Amniotic stem cell (primary cell): Measurements from ENCODE around the gene SCD5.

Source experiments
- DNase-seq: peaks from one replicate; lab custom pipeline; 2025; lab: John Stamatoyannopoulos, UW

Gene SCD5

GRCh38 chr4:82726596-82726995, 72.0 kb downstream of the SCD5 start:
- DNase-seq, result no peak

- DNase-seq, result no peak
Measured at GRCh38 chr4:82721819-82722423, 76.7 kb downstream of the SCD5 start.

GRCh38 chr4:82718162-82718940, 80.2 kb downstream of the SCD5 start:
- no peak for DNase-seq

GRCh38 chr4:82715731-82716617, 82.6 kb downstream of the SCD5 start:
- DNase-seq, result no peak

DNA sequence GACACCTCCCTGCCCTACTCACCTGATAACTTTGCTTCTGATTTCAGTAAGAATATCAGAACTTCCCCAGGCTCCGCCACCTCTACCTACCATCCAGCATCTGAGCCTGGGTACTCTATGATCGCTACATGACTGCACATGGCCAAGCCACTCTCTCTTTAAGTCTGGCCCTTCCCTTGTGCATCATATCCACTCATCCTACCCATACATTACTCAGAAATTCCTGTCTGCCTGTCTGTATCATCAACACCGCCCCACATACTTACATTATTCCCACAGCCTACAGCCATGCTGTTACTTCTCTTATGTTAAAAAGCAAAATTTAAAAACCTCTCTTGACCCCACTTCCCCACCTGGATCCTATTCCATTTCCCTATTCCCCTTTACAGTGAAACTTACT, 84.7 kb downstream of the SCD5 start:
- DNase-seq, result no peak

DNA sequence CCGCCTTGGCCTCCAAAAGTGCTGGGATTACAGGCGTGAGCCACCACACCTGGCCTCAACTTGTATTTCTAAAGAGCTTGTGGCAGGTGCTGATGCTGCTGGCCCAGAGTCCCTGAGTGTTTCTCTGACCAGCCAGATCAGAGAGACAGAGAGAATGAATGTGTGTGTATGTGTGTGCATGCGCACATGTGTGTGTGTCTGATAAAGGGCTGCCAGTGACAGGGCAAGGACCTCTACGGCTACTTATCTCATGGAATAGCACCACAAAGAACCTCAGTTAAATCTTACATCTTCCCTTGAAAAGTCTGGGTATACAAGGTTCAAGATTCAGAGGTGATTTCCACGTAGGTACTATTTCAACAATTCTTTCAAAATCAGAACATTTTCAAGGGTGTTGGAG, 86.0 kb downstream of the SCD5 start:
- DNase-seq, result no peak

GRCh38 chr4:82711158-82711785, 87.3 kb downstream of the SCD5 start:
- DNase-seq, result no peak

GRCh38 chr4:82710197-82710929, 88.2 kb downstream of the SCD5 start:
- DNase-seq, result no peak

GRCh38 chr4:82708982-82709381, 89.6 kb downstream of the SCD5 start:
- no peak for DNase-seq

- no peak for DNase-seq
Measured at GRCh38 chr4:82706349-82707000, 92.1 kb downstream of the SCD5 start.

- DNase-seq, result no peak
Measured at GRCh38 chr4:82705928-82706300, 92.7 kb downstream of the SCD5 start.

GRCh38 chr4:82705169-82705927, 93.2 kb downstream of the SCD5 start:
- no peak for DNase-seq

- no peak for DNase-seq
Measured at GRCh38 chr4:82704156-82704555, 94.4 kb downstream of the SCD5 start.

- DNase-seq, result no peak
Measured at GRCh38 chr4:82698412-82698811, 100.2 kb downstream of the SCD5 start.

GRCh38 chr4:82697561-82697960, 101.0 kb downstream of the SCD5 start:
- no peak for DNase-seq

DNA sequence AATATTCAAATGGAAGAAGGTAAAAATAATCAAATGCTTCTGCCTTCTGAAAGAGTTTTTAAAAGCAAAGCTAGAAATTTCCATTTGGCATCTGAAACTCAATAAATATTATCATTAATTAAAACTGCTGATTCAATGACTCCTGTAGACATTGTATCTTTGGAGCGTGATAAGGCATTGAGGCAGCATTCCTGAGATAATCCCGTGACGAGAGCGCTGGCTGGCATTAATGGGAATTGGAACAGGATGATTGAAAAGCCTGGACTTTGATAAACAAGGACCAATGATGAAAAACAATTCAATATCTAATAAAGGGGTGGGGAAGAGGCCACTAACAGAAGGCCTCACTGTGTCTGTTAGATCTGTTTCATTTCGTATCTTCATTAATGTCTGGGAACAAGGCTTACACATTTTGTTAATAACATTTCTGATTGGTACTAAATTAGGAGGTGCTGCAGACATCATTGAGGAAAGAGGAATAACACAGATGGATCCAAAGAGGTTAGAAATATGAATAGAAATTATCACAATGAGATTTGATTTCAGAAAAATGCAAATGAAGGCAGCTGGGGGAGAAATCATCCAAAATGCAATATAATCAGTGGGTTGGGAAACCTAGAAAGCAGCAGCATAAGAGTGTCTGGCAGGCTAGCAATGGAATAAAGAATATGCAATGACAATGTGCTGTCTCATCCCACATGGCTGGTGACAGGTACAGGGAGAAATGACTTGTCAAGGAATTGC, 102.3 kb downstream of the SCD5 start:
- DNase-seq, result no peak

DNA sequence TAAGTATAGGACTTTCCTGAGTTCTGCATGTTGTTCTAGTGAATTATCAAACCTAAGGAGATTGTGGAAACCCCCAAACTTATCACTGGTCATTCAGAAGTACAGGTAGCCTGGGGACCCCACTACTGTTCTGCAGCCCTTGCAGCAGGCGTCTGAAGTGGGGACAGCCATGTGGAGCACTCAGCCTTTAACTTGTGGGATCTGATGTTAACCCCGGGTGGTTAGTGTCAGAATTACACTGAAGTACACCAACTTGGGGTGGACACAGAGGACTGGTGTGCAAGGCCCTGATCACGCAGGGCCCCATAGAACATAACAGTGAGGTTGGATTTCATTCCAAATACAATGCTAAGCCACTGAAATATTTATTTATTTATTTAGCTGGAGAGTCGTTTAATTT, 103.7 kb downstream of the SCD5 start:
- no peak for DNase-seq

DNA sequence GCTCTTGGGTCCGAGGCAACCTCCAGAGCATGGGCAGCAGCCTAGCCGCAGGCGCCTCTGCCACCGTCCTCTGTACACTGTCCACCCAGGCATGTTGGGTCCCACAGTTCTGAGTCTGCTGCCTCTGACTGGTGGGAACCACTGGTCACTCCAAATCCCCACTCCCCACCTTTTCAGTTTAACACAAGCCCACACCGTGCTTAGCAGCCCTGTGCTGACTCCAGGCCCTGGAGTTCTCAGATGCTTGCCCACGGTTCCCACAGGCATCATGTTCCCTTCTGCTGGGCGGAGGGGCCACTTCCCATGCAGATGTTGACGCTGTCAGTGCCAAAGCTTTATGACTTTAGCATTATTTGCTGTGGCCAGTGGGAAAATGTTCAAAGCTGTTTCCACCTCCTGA, 104.5 kb downstream of the SCD5 start:
- DNase-seq, result no peak

- DNase-seq, result no peak
Measured at GRCh38 chr4:82692101-82692780, 106.4 kb downstream of the SCD5 start.
